Measurements from ENCODE around the gene P2RY8.
"Not testable (repeated sequence)": the region's sequence is repeated elsewhere in the genome, so short reads cannot be mapped to it uniquely, and the experiment has no call there.

P2RY8 gene

GRCh38 chrX:1542994-1543725 lies 6.2 kb upstream of the P2RY8 start:
- no peak for DNase-seq

DNA sequence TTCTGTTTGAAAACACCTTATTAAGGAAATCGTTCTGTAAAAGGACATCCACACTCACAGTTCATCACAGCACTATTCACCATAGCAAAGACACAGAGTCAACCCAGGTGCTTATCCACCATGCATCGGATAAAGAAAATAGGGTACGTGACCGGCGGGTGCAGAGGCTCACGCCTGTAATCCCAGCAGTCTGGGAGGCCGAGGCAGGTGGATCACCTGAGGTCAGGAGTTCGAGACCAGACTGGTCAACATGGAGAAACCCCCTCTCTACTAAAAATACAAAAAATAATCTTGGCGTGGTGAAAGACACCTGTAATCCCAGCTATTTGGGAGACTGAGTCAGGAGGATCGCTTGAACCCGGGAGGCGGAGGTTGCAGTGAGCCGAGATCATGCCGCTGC lies 2.2 kb upstream of the P2RY8 start:
- DNase-seq: not testable (repeated sequence)

GRCh38 chrX:1537716-1538090 lies 718 bp upstream of the P2RY8 start:
- not testable (repeated sequence) for DNase-seq

- no peak for DNase-seq
Observed at GRCh38 chrX:1536712-1537030, 314 bp downstream of the P2RY8 start.

DNA sequence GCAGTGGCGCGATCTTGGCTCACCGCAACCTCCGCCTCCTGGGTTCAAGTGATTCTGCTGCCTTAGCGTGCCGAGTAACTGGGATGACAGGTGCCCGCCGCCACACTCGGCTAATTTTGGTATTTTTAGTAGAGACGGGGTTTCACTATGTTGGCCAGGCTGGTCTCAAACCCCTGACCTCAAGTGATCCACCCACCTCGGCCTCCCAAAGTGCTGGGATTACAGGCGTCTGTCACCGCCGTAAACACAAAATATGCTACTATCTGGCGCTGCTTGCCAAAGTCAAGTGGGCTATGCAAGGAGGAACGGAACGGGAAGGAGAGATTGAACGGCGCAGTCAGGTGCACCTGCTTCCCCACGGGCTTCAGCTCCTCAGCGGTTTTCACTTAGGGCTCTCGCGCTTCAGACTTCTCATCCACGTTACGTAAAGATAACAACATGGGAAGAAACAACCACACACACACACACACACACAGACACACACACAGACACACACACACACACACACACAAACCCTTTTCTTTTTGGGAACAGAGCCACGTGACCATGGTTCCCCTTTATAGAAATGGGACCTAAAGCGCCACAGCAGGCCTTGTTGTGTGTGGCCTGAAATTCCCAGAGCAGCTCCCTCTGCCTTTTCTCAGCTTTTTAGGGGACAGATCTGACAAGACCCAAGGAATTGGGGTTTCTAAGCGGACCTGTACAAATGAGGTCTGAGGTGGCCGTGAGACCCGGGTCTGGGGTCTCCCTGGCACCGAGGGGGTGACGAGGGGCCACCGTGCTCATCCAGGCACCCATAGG lies 1.5 kb downstream of the P2RY8 start:
- no peak for DNase-seq

DNA sequence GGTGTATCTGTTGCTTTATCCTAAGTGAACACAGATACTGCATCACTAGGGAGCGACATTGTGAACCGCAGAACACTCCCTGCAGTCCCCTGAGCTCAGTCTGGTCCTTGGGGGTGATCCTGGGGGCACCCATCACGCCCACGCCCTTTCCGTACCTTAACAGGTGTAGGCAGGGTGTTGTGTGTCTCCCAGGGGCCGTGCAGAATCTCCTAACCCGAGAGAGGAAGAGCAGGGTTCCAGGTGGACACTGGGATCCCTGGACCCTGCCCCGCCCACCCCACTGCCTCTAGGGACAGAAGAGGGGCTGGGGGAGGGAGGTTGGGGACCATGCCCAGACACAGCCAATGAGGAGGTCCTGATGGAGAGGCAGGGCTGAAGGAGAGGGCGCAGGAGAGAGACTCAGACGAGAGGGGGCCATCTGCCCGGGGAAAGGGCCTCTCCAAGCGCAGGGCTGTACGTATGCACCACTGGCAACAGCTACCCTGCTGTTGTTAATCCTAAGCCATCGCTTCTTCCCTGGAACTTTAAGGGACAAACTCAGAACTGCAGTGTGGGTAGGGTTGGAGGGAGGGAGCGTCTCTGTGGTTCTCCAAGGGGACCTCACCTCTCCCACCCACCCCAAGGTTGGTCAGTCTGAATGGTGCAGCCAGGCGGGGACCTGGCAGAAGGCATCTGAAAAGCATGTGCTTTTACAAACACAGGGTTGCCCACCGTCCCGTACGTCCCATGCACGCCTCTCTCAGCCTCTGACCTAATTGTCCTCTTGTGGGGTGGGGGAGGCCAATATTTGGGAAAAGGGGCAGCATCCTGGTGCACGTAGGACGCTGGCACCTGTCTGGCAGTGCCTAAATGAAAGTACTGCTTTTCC lies 2.5 kb downstream of the P2RY8 start:
- DNase-seq: no peak

DNA sequence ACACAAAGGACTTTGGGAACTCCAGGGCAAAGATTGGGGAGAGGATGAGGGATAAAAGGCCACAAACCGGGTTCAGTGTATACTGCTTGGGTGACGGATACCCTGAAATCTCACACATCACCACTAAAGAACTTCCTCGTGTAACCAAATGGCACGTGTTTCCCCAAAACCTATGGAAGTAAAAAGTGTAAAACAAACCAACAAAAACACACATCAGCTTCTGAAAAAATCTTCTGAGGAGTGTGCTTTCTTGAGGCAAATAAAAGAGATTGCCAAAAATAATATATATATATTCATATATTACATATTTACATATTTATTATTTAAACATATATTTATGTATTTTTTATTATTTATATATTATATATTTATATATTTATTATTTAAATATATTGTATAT lies 3.9 kb downstream of the P2RY8 start:
- DNase-seq: no peak

DNA sequence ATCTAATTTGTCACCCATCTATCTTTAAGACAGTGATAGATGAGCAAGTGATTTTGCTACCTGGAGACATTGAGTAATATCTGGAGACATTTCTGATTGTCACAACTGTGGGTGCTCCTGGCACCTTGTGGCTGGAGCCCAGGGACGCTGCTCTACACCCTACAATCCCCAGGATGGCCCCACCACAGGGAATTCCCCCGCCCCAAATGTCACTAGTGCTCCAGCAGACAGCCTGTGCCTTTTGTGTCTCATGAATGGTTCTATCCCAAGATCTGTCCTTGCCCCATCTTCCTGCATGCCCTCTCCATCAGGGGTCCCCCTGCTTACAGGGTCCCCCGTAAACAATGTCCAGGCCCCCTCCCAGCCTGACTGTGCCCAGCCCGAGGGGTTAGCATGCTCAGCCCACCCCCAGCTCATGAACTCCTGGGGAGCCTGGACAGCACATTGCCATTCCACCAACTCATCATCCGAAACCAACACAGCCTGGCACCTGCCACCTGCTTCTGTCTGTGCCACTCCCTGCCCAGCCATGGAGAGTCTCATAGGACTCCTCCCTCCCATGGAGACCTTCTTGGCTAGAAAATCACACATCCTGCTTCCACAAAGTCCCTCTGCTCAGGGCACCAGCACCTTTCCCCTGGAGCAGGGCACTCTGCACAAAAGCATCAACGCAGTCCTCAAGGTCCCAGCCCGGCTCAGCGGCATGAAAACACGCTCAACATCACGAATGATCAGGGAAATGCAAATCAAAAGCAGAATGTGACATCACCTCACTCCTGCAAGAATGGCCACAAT lies 5.7 kb downstream of the P2RY8 start:
- DNase-seq: no peak

DNA sequence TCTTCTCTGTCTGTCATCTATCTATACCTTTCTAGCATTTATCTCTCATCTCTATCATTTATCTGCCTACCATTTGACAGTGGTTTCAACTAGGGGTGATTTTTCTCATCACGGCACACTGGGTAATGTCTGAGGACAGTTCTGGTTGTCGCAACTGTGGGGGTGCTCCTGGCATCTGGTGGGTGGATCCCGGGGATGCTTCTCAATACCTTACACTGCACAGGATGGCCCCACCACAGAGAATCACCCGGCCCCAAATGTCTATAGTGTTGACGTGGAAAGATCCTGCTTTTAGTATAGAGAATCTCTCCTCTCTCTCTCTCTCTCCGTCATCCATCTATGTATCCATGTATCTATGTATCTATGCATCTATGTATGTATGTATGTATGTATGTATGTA lies 7.2 kb downstream of the P2RY8 start:
- no peak for DNase-seq

- DNase-seq: no peak
Observed at GRCh38 chrX:1529328-1529727, 7.7 kb downstream of the P2RY8 start.

DNA sequence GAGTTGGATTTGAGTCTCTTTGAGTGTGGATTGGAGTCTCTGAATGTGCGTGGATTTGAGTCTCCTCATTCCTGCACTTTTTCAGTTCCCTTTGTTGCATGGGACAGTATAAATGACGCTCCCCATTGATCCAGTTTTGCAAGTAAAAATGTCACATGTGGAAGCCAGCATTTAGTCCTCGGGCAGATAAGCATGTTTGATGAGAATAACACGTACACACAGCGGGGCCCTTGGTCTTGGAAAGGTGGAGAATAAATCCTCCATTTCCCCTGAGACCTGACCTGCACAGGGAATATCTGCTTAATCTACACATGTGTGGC lies 8.1 kb downstream of the P2RY8 start:
- no peak for DNase-seq

DNA sequence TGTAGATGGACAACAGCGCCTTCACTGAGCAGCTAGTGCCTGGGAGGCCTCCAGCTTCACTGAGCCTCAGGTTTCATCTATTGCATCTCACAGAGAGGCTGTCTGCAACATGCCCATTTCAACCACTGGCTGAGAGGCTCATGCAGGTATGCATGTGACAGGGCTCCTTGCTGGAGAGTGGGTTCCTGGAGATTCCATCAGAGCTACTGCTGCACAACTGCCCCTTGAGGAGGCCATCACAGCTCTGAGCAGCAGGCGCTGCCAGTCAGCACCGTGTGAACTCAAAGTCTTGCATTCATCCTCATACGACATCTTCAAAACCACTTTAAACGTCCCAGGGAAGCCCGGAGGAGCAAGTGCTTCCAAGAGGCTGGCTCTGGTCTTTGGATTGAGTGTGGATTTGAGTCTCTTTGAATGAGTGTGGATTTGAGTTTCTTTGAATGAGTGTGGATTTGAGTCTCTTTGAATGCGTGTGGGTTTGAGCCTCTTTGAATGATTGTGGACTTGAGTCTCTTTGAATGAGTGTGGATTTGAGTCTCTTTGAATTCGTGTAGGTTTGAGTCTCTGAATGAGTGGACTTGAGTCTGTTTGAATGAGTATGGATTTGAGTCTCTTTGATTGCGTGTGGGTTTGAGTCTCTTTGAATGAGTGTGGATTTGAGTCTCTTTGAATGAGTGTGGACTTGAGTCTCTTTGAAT lies 8.7 kb downstream of the P2RY8 start:
- no peak for DNase-seq

GRCh38 chrX:1527457-1527856 lies 9.5 kb downstream of the P2RY8 start:
- no peak for DNase-seq

DNA sequence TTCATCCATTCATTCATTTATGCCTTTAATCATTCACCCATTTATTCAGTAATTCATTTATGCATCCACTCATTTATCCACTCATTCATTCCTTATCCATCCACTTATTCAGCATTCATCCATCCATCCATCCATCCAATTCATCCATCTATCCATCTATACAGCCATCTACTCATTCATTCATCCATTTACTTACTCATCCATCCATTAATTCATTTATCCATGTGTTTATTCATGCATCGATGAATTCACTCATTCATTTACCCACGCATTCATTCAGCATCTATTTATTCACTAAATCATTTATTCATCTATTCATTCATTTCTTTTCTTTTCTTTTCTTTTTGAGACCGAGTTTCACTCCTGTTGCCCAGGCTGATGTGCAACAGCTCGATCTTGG lies 10.4 kb downstream of the P2RY8 start:
- no peak for DNase-seq

- DNase-seq: no peak
Observed at GRCh38 chrX:1525583-1526355, 11.2 kb downstream of the P2RY8 start.

DNA sequence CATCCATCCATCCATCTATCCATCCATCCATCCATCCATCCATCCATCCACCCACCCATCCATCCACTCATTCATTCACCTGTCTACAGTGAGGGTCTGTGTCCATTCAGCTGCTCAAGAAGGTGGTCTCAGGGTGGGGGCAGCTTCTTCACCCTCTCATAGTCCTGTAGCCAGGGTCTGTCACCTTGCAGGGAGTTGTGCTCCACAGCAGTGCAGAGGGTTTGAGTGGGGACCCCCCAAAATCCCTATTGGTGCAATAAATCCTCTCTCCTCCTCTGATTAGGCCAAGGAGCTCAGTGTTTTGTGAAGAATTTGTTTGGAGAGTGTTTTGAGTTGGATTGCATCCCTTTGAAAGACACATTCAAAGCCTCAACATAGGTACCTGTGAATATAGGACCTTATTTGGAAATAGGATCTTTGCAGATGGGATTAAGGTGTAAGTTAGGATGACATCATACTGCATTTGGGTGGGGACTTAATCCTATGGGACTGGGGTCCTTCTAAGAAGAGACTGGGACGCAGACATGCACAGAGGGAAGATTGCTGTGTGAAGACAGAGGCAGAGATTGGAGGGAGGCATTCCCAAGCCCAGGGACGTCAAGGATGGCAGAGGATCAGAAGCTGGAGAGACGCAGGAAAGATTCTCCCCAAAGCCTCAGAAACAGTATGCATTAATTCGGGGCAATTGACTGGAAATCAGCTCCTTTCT lies 12.0 kb downstream of the P2RY8 start:
- DNase-seq: no peak

DNA sequence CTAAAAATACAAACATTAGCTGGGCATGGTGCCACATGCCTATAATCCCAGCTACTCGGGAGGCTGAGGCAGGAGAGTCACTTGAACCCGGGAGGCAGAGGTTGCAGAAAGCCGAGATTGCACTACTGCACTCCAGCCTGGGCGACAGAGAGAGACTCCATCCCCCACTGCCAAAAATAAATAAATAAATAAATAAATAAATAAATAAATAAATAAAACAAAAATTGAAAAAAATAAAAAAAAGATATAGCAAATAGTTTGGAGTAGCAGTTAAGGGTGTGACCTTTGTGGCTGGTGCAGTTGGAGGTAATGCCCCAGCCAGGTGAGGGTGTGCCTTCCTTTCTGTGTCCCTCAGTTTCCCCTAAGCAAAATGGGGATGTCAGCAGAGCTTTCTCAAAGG lies 14.1 kb downstream of the P2RY8 start:
- DNase-seq: not testable (repeated sequence)

DNA sequence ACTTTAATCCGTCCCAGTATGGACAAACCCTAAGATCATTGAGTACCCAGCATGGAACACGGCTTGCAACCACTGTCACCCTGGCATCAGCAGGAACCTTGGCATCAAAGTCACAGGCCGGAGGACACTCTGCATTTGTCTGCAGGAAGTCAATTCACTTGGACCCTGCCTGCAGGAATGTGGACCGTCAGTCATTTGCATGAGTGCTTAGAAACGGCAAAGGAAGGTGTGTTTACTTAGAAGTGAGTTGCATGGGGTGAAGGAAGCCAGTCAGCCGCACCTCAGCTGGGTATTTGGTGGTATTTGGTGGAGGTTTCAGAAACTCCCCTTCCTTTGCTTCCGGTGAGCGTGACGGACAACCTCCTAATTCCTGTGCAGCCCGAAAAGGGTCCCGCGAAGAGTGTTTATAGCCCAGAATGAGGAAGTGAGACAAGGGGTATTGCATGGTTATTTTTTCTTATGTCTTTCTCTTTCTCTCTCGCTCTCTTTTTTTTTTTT lies 15.5 kb downstream of the P2RY8 start:
- no peak for DNase-seq

DNA sequence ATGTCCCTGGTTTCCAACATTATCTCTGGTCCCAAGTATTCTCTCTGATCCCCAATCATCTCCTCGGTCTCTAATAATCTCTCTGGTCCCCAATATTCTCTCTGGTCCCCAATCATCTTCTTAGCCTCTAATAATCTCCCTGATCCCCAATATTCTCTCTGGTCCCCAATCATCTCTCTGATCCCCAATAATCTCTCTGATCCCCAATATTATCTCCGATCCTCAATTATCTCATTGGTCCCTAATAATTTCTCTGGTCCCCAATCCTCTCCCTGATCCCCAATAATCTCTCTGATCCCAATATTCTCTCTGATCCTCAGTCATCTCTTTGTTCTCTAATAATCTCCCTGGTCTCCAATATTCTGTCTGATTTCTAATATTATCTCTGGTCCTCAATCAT lies 16.6 kb downstream of the P2RY8 start:
- no peak for DNase-seq

GRCh38 chrX:1519022-1519497 lies 17.9 kb downstream of the P2RY8 start:
- no peak for DNase-seq

DNA sequence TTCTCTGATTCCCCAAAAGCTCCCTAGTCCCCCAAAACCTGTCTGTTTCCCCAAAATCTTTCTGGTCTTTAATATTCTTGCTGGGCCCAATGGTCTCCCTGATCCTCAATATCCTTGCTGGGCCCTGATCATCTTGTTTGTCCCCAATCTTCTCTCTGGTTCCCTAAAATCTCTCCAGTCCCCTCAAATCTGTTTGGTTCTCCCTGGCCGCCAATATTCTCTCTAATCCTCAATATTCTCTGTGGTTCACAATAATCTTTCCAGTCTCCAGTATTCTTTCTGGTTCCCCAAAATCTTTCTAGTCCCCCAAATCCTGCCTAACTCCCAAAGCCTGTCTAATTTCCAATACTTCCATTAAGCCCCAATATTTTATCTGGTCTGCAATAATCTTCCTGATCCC lies 18.5 kb downstream of the P2RY8 start:
- no peak for DNase-seq
